Measurements from ENCODE around the gene DPYD.

The DPYD gene

GRCh38 chr1:97938285-97938642 lies 17.4 kb upstream of the DPYD start:
- no peak overlapping the region for H3K4me3 ChIP-seq (ENCODE audit: low read depth, low read length)
- H3K9me3 ChIP-seq (ENCODE audit: severe bottlenecking), result no peaks in the 10 kb centered on the region
- H3K27me3 ChIP-seq (ENCODE audit: insufficient read depth, low read depth, severe bottlenecking), result no peaks in the 10 kb centered on the region
- no peak for DNase-seq
- no peaks in the 10 kb centered on the region for H3K36me3 ChIP-seq
- no peak for TF ChIP-seq CTCF (IDR thresholded peaks at IDR 0.05; ENCODE audit: low read depth, low read length)
- H3K27ac ChIP-seq, result no peak overlapping the region

GRCh38 chr1:97936976-97937375 lies 16.1 kb upstream of the DPYD start:
- H3K4me3 ChIP-seq (ENCODE audit: low read depth, low read length), result no peak overlapping the region
- no peak overlapping the region for H3K27ac ChIP-seq
- no peak for DNase-seq
- no peaks in the 10 kb centered on the region for H3K36me3 ChIP-seq
- no peaks in the 10 kb centered on the region for H3K9me3 ChIP-seq (ENCODE audit: severe bottlenecking)
- TF ChIP-seq CTCF (IDR thresholded peaks at IDR 0.05; ENCODE audit: low read depth, low read length), result no peak
- no peaks in the 10 kb centered on the region for H3K27me3 ChIP-seq (ENCODE audit: insufficient read depth, low read depth, severe bottlenecking)

- no peak for DNase-seq
- Histone ChIP-seq H3K4me3 (ENCODE audit: low read depth, low read length) (no peak overlapping the region), H3K36me3 (no peaks in the 10 kb centered on the region), H3K27ac (no peak overlapping the region), H3K9me3 (ENCODE audit: severe bottlenecking) (no peaks in the 10 kb centered on the region), H3K27me3 (ENCODE audit: insufficient read depth, low read depth, severe bottlenecking) (no peaks in the 10 kb centered on the region)
- no peak for TF ChIP-seq CTCF (IDR thresholded peaks at IDR 0.05; ENCODE audit: low read depth, low read length)
Observed at GRCh38 chr1:97934491-97934890, 13.7 kb upstream of the DPYD start.

GRCh38 chr1:97929874-97930851 lies 9.3 kb upstream of the DPYD start:
- TF ChIP-seq CTCF (IDR thresholded peaks at IDR 0.05; ENCODE audit: low read depth, low read length), result no peak
- H3K27me3 ChIP-seq (ENCODE audit: insufficient read depth, low read depth, severe bottlenecking), result no peaks in the 10 kb centered on the region

GRCh38 chr1:97926017-97926708 lies 5.3 kb upstream of the DPYD start:
- no peak for DNase-seq
- TF ChIP-seq CTCF (IDR thresholded peaks at IDR 0.05; ENCODE audit: low read depth, low read length), result no peak
- Histone ChIP-seq H3K9me3 (ENCODE audit: severe bottlenecking) (no peaks in the 10 kb centered on the region), H3K27ac (no peak overlapping the region), H3K4me3 (ENCODE audit: low read depth, low read length) (no peak overlapping the region), H3K36me3 (no peaks in the 10 kb centered on the region), H3K27me3 (ENCODE audit: insufficient read depth, low read depth, severe bottlenecking) (no peaks in the 10 kb centered on the region)

More at GRCh38 chr1:97929874-97930851, 9.3 kb upstream of the DPYD start:
- Histone ChIP-seq H3K36me3 (no peaks in the 10 kb centered on the region), H3K4me3 (ENCODE audit: low read depth, low read length) (no peak overlapping the region), H3K9me3 (ENCODE audit: severe bottlenecking) (no peaks in the 10 kb centered on the region), H3K27ac (no peak overlapping the region)
- DNase-seq, result no peak
